GM19043 (cell line): Measurements from ENCODE around the gene DSTN.

Experiments used
- ATAC-seq: cut with Tn5 transposase; IDR thresholded peaks from one replicate; pipeline ENCODE4 v1.9.1; 2021; ENCODE audit warnings: low read depth; ENCODE audit not compliant: unreplicated experiment

DSTN gene

GRCh38 chr20:17610566-17611289, 40.9 kb downstream of the DSTN start:
- ATAC-seq = no peak

DNA sequence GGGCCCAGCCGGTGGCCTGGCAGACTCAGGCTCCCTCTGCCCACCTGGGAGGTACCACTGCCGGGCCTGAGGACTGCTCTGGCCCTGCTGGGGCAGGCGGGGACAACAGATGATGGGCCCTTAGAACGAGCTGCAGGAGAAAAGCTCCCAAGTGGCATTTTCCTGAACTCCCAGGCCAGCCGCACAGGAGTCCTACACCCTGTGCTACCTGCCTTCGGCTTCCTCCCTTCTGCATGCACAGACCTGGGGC, 41.3 kb downstream of the DSTN start:
- no peak for ATAC-seq

GRCh38 chr20:17611540-17612286, 41.8 kb downstream of the DSTN start:
- ATAC-seq = no peak

DNA sequence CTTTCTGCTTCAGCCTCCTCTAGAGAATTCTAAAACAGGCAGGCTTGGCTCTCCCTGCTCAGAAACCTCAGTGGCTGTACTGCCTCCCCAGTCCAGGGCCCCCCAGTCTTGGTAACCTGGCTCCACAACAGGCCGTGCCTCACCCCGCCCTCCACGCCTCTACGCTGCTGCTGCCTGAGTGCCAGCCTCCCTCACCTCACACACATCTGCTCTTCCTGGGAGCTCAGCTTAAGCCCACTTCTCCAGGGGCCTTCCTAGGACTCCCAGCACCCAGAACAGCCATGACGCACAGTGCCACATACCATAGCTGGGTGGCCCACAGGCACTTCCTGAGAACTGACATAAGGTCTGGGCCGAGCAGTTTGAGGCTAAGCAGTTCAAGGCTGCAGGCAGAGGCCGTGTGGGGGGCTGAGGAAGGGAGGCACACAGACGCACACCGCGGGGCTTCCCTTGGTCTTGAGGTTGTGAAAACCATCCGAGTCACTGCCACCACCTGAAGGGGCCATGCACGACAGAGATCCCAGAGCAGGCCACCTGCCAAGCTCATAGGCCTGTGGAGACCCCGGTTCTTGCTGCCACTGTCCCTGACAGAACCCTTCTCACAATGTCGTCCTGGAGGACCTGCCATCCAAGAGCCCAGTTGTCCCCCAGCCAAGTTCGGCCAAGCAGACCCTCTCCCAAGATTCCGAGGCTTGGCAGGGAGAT, 42.6 kb downstream of the DSTN start:
- ATAC-seq = no peak

GRCh38 chr20:17612992-17613327, 43.1 kb downstream of the DSTN start:
- no peak for ATAC-seq

- ATAC-seq = no peak
Observed at GRCh38 chr20:17613328-17614175, 43.7 kb downstream of the DSTN start.

DNA sequence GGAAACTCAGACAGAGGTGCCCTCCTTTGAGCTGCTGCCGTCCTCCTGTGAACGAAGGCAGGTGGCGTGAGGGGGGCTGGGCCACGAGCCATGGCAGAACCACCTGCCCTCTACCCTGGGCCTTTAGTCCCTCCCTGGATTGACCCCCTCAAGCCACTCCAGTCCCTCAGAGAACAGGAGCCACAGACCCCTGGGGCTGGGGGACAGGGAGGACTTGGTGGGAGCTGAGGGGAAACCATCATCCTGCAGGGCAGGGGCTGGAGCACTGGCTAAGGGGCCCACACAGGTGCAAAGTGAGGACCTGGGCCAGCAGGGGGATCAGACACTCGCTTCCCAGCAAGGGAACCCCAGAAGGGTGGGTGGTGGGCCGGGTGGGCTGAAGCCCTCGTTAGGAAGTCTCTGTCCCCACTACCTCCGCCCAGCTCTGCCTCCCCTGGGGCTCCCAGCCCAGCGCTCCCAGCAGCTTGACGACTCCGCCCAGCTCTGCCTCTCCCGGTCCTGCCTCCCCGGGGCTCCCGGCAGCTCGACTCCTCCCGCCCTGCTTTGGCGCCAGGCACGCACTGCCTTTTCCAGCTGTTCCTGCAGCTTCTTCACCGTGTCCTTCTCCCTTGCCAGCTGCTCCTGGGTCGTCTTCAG, 44.4 kb downstream of the DSTN start:
- no peak for ATAC-seq

DNA sequence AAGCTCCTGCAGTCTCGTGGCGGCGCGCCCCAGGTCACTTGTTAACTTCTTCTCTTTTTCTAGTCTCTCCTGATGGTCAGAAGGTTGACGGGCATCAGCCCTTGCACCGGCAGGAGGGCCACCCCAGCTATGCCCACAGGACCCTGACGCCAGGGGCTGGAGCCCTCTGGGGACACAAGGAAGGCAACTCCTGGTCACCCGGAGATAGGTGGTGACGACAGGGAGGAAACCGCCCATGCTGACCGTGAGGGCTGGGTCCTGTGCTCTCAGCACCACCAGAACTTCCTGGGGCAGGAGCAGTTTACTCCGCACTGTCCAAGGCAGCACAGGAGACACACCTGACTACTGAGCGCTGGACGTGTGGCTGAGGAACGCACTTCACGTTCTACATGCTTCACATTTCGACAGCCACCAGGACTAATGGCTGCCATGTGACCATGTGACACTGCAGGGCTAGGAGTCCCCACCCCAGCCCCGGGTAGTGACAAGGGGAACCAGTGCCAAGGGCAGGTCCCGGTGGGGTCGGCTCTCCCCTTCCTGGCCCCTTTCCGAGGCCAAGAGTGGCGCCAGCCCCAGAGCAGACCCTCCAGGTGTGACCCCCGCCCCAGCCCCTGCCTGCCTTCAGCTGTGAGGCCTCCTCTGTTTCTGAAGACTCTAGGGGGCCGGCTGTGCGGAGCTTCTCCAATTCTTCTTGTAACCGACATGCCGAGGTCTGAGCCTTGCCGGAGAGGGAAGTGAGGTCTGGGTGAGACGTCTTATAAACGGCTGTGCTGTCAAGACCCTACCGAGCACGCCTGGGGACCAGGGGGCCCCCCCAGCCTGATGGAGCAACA, 45.2 kb downstream of the DSTN start:
- ATAC-seq = no peak

GRCh38 chr20:17615645-17616479, 46.0 kb downstream of the DSTN start:
- ATAC-seq = no peak

GRCh38 chr20:17616480-17617211, 46.8 kb downstream of the DSTN start:
- ATAC-seq = no peak

DNA sequence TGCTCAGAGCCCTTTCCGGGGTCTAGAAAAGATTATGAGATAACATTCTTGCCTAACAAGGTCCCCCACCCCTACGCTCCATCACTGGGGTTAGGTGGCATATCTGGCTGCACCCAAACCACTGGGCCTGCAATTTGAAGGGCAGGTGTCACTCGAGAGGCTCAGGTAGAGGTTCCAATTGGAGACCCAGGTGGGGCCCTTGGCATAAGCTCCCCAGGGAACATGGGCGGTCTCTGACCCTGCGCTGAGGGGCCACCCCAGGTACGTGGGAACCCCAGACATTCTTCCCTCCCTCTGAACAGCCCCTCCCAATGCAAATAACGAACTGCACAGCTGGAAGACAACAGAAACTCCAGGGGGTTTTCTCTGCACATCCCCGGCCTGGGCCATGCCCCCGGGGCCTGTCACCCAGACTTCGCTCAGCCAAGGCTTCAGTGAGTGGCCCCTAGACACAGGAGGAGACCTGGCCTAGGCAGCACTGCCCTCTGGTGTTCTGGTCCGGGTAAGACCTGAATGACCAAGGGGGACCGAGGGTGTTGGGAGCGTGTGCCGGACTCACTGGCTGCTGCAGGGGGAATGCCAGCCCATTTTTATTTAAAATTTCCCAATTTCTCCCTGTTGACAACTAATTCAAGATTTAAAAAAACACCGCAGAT, 47.5 kb downstream of the DSTN start:
- no peak for ATAC-seq

- no peak for ATAC-seq
Observed at GRCh38 chr20:17617868-17618672, 48.2 kb downstream of the DSTN start.

GRCh38 chr20:17618673-17619013, 48.8 kb downstream of the DSTN start:
- ATAC-seq = no peak

- no peak for ATAC-seq
Observed at GRCh38 chr20:17619351-17620093, 49.6 kb downstream of the DSTN start.

GRCh38 chr20:17620371-17621228, 50.7 kb downstream of the DSTN start:
- ATAC-seq = no peak
